A549 treated with ZK216348 at 1 μM for 4 hours (cell line): ENCODE data around the gene TMEM38A. TPM values are rescaled to one million over a fixed set of nuclear protein-coding genes. Genes with fewer than 3 reads are reported as not detected.

ENCODE experiments used
- total RNA-seq: library from RNA; stranded (reverse); fragments of 200-300 nt; extraction: Qiagen RNA extraction; gene quantifications from 5 replicates; pipeline ENCODE4 v1.2.3, GENCODE V29; 2022; ENCODE audit warnings: low read depth

TMEM38A gene, protein sequence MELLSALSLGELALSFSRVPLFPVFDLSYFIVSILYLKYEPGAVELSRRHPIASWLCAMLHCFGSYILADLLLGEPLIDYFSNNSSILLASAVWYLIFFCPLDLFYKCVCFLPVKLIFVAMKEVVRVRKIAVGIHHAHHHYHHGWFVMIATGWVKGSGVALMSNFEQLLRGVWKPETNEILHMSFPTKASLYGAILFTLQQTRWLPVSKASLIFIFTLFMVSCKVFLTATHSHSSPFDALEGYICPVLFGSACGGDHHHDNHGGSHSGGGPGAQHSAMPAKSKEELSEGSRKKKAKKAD
- 0.22 to 1.6 TPM (median 1.2 TPM) in 5 replicates for total RNA-seq

DNA sequence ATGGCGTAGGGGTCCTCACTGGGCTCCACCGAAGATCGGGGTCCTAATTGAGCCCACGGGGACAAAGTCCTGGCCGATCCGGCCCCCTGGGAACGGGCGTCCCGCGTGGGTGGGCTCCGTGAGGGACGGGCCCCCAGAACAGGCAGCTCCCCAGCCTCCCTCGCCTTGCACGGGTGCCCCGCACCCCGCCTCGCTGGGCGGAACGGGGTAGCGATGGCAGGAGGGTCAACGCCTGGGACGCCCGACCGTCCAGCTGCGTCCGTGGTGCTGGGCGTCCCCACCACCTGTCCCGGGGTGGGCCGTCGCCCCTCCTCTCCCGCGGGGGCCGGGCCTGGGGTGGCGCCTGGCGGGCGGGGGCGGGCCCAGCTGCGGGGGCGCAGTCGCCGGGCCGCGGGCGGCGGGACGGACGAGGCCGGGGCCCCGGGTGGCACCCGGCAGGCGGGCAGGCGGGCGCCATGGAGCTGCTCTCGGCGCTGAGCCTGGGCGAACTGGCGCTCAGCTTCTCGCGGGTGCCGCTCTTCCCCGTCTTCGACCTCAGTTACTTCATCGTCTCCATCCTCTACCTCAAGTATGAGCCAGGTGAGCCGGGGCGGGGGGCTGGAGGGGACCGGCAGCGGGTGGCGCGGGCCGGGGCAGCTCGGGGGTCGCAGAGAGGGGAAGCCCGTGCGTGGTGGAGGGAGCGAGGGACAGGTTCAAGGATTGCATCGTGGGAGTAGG, at the start of gene TMEM38A:
Gene TMEM38A, plus strand, starts transcription at position 377 of the 717 bp plus-strand sequence. Its CDS starts 79 bp downstream, at position 456.

DNA sequence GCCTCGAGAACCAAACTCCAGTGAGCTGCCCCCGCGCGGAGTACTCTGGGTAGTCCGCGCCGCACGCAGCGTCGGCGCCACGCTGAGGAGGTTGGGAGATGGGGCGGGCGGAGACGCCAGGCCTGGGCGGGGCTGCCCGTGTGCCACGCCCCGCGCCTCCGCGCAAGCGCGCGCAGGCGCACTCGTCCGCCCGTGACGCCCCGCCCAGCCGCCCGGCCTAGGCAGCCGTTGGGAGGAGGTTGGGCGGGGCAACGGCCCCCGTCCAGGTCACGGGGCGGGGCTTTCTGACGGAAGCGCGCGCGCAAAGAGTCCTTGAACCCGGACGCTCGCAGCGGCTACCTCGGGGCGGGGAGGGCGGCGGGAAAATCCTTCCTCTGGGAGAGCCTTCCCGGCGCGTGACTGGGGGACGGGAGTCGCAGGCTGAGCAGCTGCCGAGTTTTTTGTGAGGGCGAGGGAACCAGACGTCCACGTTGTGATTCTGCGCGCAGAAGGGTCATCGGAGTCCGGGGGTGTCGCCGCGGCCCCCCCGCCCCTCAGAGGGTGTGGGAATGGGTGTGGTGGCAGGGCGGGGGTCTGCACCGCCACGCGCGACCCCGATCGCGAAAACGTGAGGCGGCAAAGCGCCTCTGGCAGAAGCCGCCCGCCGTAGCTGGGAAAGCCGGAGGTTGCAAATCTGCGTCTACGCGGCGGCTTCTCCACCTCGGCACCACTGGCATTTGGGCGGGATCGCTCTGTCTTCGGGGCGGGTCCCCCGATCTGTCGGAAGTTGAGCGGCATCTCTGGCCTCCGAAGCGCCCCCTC, 32.6 kb upstream of the TMEM38A start, which contains the start of gene MED26:
Gene MED26, minus strand, starts transcription at position 22 of the 801 bp plus-strand sequence. CDS start 261 bp downstream, outside the sequence.

DNA sequence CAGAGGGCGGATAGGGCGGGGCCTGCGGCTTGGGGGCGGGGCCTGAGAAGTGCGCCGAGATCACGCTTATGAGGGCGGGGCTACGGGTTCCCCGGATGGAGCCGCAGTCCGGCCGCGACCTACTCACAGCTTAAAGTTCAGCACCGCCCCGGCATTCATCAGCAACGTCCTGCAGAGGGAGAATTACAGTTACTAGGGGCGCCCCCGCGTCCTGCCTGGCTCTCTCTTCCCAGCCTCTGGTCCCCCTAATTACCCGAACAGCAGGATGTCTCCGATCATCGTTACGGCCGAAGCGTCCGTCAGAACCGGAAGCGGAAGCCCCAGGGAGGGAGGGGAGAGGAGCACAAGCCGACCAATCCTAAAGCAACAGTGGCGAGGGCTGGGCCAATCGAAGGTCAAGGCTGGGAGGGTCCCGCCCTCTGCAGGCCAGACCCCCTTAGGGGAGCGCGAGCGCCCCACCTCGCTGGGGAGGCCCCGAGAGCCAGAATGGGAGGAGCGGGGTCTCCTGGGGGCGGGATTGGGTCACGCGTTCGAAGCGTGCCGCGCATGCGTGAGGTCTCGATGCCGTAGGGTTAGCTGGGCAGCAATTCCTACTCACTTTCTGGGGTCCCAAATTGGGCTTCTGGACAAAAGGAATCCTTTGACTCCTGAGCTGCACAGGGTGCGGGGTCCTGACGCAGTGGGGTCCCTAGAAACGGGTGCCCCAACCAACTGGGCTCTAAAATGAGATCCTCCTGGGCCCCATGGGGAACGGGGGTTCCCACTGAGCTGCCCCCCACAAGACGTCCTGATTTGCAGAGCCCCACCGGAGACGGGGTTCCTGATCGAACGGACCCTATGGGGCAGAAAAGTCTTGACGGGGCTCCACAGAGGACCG, 869 bp upstream of the TMEM38A start, which contains the start of gene SMIM7:
Gene SMIM7, minus strand, starts transcription at position 313 of the 877 bp plus-strand sequence. Its CDS starts 34 bp downstream, at position 279.

Other genes starting within 250 kb of the TMEM38A start
- gene EPS15L1, start 189.2 kb upstream of the TMEM38A start, total RNA-seq: 10.6 to 16.3 TPM (median 15.1 TPM) in 5 replicates
- gene CALR3, start 165.0 kb upstream of the TMEM38A start, total RNA-seq: not detected in 5 replicates
- gene C19orf44, start 164.7 kb upstream of the TMEM38A start, total RNA-seq: 1.4 to 3.1 TPM (median 2.7 TPM) in 5 replicates
- gene CHERP, start 118.7 kb upstream of the TMEM38A start, total RNA-seq: 22.9 to 33.4 TPM (median 32.8 TPM) in 5 replicates
- gene SLC35E1, start 88.7 kb upstream of the TMEM38A start, total RNA-seq: 15.0 to 23.0 TPM (median 18.6 TPM) in 5 replicates
- gene MED26, start 32.9 kb upstream of the TMEM38A start, total RNA-seq: 4.2 to 5.9 TPM (median 5.5 TPM) in 5 replicates
- 65.2 to 89.1 TPM (median 73.0 TPM) in 5 replicates for gene SMIM7, start 995 bp upstream of the TMEM38A start, total RNA-seq
- not detected in 5 replicates for gene NWD1, start 58.7 kb downstream of the TMEM38A start, total RNA-seq
- 15.5 to 23.9 TPM (median 23.1 TPM) in 5 replicates for gene SIN3B, start 168.3 kb downstream of the TMEM38A start, total RNA-seq
- gene F2RL3, start 227.9 kb downstream of the TMEM38A start, total RNA-seq: not detected in 5 replicates